GM21576 (cell line): ENCODE data around the gene FHIT.

Experiments
- ATAC-seq: cut with Tn5 transposase; IDR thresholded peaks from one replicate; pipeline ENCODE4 v1.9.1; 2021; ENCODE audit warnings: mild to moderate bottlenecking, moderate library complexity; ENCODE audit not compliant: unreplicated experiment

FHIT gene

DNA sequence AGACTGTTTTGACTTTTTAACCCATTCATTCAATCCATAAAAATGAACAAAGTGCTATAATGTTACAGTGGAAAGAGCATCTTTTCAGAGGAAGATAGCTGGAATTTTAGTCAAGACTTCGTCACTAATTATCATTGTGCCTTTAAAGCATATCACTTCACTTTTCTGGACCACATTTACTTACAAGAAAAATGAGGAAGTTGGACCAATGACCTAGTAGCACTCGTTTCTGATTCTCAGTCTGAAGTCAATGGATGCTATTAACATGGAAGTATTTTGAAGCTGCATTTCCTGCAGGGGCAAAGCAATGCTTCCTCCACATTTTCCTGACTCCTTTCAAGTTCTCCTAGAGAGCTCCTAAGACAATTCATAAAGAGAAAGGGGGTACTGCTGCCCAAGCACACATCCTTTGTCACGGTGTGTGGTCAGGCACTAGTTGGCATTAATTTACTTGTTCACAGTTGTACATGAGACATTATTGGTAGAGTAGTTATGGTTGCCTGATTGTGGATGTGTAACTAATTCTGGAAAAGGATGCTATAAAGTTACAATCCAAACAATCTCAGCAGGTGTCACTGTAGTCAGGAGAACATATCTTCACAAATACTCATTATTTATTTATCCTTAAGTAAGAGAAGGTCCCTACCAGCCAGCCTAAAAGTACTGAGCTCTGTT is 1049.1 kb downstream of the FHIT start:
- ATAC-seq: no peak

DNA sequence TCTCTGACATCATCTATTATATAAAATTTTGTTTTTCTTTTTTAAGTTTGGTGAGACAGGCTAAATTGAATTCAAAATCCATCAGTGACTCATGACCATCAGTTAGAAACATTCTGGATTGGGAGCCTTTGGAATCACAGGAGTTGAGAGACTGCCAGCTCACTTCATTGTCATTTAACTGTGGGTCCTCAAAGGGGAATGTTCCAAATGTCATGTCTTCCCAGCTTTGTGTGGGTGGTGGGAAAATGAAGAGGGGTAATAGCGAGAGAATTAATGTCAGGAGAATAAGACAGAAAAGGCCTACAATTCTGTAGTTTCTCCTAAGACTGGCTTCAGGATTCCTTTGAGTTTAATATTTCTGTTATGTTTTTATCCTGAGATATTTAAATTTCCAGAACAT is 1051.9 kb downstream of the FHIT start:
- ATAC-seq: no peak

DNA sequence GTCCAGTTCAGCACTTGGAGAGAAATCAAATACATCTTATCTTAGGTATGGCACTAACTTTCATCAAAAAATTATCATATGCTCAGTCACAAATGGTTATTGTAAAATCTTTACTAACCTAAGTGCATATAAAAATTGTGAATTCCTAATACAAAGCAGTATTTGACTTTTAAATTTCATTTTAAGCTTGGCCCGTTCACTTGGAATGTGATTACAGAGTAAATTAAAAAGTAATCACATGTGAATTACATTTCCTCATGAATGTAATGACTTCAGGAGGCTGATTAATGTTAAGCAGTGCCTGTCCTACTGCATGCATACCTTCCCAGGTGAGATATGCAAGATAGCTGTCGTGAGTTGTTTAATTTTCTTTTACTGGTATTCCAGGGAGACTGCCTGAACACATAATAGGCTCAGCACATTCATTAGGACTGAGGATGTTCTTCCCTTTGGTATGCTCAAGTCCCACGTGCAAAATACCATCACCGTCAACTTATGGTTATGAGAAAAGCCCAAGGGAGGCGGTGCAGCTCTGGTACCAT is 1053.0 kb downstream of the FHIT start:
- ATAC-seq: no peak

DNA sequence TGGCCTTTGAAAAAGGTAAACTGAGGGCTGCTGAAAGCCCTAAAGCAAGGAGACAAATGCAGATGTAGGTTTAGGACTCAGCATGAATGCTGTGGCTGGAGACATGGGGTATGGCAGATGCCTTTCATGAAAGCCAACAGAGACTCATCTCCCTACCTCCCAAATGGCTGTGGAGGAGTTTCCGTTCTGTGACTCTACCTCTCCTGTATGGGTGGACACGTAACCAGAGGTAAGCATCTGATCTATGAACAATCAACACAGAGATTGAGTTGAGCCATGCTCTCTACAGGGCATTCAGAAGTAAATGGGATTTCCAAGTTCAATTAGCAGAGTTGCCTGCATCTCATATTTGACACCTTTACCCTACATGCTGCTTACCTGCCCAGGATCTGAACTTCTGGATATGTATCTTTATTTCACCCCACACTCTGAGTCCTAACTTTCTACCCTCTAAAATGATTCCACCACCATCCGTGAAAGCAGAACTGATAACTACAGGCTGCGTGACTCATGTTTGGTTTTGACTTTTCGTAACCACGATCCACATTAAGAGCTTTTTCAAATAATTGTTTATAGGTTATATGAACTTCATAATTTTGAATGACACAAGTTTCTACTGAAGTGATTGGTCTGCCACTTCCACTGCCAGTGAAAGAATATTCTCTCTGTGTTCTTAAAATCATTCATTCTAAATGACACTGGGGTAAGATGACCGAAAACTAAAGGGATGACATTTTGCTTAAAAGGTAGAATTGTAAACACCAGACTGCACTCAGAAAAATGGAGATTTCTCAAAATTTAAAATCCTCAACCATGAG is 1058.7 kb downstream of the FHIT start:
- ATAC-seq: no peak

DNA sequence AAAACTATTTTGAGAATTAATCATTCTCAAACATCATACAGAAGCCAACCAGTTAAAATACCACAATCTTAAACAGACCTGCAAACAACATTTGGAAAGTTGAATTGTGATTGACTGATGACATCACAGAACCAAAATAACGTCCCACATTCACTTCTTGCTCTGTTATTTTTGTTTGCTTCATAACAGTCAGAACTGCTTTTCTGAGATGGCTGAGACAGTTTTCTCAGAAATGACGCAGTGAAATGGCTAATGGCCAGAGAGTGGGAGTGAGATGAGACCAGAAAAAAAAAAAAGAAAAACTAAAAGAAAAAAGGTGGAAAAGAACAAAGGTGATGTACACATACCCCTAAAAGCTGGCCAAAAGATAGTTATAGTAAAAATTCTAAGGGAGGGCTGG is 1061.2 kb downstream of the FHIT start:
- no peak for ATAC-seq

DNA sequence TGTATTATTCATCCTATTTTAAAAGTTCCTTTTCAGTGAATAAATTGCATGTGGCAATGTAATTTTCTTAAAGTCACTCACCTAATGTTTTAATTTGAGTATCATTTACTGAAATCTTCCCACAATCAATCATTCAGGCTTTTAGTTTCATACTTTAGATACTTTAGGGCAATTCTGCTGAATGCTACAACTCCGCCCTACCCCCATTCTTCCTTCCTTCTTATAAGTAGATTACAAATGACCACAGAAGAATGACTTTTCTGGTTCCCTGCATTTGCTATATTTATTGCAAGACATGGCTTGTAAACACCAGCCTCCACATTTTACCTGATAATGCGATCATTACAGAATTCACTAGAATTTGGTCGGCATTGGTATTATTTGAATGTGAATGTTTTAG is 1061.9 kb downstream of the FHIT start:
- no peak for ATAC-seq

DNA sequence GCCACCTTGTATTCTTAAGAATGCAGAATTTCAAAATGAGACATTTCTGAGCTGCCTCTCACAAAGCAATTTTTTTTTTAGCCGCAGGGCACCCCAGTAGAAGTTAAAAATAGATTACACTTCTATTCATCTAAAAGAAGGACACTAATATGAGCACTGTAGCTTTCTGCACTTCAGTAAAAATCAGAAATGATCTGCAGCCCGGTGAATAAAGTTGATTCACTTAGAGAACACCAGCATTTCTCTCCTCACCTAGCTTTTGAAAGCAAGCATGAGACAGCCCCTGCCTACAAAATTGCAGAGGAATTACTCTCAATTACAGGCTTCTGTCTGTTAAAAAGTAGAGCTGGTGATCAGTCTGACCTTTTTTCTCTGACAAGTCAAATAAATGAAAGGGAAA is 1062.4 kb downstream of the FHIT start:
- ATAC-seq: no peak

DNA sequence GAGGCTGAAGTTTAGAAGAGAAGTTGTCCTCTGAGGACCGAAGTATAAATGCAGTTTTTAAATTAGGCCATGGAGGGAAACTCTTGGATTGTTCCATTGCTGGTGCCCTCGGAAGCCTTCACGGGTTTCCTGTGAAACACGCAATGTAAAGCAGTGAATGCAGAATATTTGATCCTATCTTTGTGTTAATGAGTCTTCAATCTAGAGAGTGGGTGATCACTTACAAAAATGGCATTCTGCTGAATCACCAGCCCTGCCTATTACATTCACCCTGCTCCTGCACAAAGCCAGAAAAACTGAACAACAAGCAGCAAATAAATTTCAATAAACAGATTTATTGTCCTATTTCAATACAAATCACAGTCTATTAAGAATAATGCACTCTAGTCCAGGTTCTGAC is 1063.9 kb downstream of the FHIT start:
- no peak for ATAC-seq

DNA sequence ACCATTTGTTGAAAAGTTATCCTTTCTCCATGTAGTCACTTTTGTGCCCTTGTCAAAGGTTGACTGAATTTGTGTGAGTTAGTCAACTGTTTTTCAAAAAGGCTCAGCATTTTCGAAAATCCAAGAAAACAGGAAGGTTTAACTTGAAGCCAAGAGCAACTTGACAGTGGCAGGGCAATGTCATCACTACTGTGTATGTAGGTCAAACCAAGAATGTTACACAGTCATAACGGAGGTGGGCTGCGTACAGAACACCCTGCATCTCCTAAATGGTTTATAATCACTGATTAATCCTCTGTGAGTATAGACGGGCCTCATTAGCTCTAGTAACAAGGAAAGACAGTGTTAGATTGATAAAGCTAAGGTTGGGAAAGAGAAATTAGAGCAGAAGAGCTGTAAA is 1064.9 kb downstream of the FHIT start:
- ATAC-seq: no peak

DNA sequence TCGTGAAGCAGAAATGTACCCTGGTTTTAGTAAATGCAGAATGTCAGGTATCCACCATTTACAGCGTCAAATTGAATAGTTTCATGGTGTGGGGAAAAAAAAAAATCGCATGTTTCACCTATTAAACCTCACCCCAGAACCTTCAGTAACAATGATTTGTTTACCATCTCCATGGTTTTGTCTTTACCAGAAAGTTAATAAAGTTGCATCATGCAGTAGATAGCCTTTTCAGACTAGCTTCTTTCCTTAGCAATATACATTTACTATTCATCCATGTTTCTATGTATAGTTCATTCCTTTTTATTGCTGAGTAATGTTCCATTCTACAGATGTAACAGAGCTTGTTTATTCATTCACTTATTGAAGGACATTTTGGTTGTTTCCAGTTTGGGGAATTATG is 1066.1 kb downstream of the FHIT start:
- no peak for ATAC-seq

DNA sequence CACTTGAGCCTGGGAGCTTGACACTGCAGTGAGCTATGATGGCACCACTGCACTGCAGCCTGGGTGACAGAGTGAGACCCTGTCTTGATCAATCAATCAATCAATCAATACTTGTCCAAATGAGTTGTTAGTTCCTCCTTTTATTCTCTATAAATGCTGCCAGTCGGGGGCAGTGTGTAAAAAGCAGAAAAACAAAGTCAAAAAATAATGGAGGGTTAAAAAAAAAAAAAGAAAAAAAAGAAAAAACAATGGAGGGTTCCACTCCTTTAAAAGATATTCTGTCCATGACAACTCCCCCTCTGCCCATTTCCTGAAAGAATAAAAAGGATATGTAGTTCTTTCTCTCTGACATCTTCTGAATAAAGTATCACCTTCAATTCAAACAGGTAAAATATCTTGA is 1068.6 kb downstream of the FHIT start:
- no peak for ATAC-seq

DNA sequence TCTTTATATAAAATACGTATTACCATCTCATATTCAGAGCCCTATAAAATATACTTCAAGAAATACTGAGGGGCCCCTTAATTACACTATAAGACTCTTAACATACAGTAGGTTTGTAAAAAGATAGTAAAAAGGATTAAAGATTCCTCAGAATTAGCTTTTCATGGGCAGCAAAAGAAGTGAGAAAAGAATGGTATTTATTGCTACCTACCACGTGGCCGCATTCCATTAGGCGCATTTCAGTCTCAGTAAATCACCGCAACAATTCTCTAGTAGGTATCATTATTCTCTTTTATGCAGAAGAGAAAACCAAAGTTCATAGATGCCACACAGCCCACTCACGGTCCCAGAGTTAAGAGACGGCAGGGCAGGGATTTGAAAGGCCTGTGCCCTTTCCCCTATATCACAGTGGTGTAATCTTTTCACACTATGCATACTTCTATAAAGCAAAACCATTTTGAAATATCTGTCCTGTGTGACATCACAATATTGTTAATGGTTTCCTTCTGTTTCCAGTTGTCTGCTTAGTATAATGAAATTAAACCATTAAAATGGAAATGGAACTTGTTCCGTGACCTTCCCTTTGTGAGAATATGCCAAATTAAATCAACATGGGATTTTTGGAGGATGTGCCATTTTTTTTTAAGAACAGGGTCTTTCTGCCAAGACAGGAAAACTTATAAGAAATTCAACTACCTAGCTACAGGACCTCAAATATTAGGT is 1072.2 kb downstream of the FHIT start:
- no peak for ATAC-seq

DNA sequence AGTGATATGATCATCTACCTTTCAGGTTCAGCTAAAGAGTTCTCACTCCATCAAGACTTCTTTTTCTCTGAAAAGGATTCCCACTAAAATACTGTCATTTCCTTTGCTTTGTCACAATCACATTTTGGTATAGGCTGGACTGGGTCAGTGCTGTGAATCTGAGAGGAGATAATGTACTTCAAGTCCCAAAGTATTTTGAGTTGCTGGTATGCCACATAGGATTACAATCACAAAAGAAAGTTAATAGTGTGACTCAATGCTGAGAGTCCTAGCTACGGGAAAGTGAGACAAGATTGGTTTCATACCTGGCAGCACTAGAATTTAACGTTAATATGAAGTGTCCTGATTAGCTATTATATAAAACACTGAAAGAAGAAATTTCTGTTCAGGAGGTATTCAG is 1073.5 kb downstream of the FHIT start:
- no peak for ATAC-seq

DNA sequence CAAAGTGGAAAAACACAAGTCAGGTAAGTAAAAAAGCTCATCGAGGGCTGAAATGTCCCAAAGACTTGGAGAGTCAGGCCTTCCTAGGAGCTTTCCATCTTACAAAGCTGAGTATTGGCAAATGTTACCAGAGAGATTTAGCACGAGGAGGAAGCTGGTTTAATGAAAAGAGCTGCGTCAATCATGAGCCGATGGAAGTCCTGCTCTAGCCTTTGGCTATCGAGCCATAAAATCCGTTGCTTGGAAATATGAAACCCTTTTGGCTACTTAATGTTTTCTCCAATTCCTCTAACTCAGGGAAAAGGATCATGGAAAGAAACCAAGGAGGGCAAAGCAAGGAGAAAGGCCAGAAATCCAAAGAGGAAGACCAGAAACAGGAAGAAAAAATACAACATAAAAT is 1074.6 kb downstream of the FHIT start:
- ATAC-seq: no peak

DNA sequence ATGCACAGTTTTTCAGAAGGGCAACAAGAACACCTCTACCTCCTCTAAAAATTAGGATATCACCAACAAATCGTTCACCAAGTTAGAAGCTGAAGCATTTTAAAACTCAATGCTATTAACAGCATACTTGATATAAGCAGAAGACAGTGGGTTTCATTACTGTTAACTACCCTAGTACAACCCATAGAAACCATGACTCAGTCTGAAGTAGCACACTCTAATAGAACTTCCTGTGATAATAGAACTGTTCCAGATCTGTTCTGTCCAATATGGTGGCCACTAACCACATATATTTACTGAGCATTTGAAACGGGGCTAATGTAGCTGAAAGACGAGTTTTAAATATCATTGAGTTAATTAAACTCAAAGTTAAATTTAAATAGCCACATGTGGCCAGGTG is 1075.6 kb downstream of the FHIT start:
- no peak for ATAC-seq

DNA sequence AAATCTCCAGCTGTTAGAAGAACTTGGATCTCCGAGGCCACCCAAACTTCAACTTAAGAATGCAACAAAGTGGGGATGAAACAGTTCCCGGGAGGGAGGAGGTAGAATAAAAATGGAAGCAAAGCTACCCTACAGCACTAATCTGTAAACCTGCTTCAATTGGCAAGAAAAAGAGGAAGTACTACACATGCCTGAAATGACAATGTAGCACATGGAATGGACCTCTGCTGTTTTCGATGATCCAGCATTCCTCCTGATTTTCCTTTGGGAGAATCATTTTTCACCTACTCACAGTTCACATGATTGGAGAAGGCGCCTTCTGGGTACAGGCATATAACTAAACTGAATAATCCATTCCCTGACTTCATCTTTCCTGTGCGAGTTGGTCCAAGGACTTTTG is 1081.5 kb downstream of the FHIT start:
- ATAC-seq: no peak

DNA sequence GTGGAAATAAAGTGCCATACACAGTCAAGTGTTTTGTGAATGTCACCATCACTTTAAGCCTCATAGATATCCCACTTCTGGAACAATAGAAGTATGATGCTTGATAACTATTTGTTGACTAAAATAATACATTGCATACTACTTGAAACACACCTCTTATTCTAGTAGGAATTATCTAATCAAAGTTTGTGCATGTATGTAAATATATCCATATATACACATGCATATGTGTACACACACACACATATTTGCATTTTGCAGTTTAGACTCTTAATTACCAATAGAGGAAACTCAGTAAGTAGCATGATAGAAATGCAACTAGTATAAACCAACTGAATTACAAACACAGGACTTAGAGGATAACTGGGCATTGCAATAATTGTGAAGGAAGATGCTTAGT is 1084.1 kb downstream of the FHIT start:
- ATAC-seq: no peak

DNA sequence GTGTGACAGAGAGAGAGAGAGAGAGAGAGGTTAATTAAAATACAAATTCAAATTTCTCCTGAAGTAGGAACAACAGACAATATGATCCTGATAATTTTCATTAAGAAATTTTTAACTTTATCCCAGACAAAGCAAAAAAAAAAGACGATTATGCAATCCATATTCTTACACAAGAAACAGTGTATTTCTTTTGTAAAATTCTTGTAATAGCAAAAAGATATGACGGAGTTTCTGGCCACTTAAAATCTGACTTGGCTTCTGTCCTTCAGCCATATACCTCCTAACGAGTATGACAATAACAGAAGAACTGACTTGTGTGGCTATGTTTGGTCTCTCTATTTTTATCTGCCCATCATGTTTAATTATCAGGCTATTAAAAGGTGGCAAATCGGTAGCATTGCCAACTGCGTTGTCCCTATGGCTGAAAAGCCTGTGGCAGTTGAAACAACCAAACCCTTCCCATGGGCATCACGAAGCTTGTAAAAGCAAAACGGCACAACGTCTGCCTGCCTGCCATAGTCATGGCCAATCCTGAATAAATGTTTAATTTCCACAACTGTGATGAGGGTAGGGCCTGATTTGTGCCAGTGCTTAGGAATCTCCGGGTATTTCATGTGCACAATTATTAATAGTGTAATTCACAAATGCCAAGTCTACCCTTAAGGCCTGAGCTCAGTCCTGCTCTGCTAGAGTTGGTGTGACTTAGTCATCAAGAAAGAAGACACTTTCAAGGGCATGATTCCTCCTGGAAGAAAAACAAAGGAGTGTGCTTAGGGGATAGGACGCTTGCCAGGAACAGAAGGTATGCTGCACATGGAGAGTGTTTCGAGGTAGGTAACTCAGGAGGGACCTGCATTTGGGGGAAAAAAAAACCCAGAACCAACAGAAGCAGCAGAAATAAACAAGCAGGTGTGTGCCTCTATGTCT is 1090.2 kb downstream of the FHIT start:
- no peak for ATAC-seq

DNA sequence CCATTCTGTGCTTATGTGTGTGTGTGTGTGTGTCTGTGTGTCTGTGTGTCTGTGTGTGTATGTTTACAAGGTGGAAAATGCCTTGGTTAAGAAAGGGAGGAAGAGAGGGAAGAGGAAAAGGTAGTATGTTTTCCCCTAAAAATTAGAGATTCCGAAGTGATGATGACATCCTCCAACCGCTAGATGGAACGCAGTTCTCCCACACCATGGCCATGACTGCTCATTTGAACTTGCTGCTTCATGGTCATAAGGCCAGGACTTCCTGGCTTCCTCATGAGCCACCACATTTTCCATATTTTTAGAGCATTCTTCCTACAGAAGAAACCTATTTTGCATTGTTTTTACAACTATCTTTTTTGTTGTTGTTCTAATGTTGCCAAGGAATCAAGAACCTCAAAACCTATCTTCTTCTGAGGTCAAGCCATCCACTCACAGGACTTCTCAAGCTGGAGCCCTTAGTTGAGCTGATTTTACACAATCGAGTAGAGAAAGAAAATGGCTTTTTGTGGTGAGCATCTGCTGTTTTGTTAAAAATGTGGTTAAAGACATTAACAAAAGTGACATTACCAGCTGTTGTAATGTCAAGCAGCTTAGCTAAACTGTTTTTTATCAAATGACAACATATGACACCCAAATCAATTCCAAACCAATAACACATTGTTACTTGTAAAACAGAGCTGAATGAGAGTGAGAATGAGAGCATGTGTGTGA is 1091.0 kb downstream of the FHIT start:
- ATAC-seq: no peak

DNA sequence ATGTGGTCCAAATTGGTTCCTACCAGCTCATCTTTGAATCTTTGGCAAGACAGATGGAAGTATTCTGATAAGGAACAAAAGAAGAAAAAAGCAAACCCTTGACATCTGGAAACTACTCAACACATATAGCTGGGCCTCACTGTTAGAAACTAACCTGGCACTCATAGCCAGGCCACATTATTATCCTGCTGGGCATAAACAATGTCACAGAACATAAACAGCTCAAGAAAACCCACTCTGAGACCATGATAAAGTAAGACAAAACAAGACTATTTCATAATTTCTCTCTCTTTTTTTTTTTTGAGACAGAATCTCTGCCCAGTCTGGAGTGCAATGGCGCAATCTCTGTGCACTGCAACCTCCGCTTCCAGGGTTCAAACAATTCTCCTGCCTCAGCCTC is 1093.2 kb downstream of the FHIT start:
- no peak for ATAC-seq
